Loucy (cell line): ENCODE data around the gene ARL14.

ENCODE experiments used
- H2AFZ ChIP-seq: fragments of 200-600 bp; sonication (generic); 2 replicates; pipeline ENCODE4 v1.6.0; 2016; ENCODE audit warnings: antibody characterized with exemption, mild to moderate bottlenecking, low read length, moderate library complexity
- H3F3A ChIP-seq: fragments of 200-600 bp; 2 replicates; pipeline ENCODE4 v1.6.0; 2016; ENCODE audit warnings: antibody characterized with exemption, low read depth, mild to moderate bottlenecking
- H3K27me3 ChIP-seq: fragments of 200-600 bp; sonication (generic); 2 replicates; pipeline ENCODE4 v1.6.1; 2014; ENCODE audit warnings: low read length, mild to moderate bottlenecking; ENCODE audit not compliant: insufficient read depth, poor library complexity, severe bottlenecking
- H3K36me3 ChIP-seq: fragments of 200-600 bp; sonication (generic); 2 replicates; pipeline ENCODE4 v1.6.1; 2016; ENCODE audit warnings: low read length; ENCODE audit not compliant: insufficient read depth
- H3K4me1 ChIP-seq: fragments of 200-600 bp; sonication (generic); 2 replicates; pipeline ENCODE4 v1.5.1; 2014; ENCODE audit warnings: low read length, mild to moderate bottlenecking; ENCODE audit not compliant: insufficient read depth, poor library complexity, severe bottlenecking
- H3K4me2 ChIP-seq: fragments of 200-600 bp; sonication (generic); 2 replicates; pipeline ENCODE4 v1.6.0; 2014; ENCODE audit warnings: antibody characterized with exemption, low read length, low read depth, mild to moderate bottlenecking; ENCODE audit not compliant: poor library complexity, severe bottlenecking
- H3K4me3 ChIP-seq: fragments of 200-600 bp; sonication (generic); 2 replicates; pipeline ENCODE4 v1.5.1; 2014; ENCODE audit warnings: low read length, mild to moderate bottlenecking, mixed read lengths; ENCODE audit not compliant: poor library complexity, severe bottlenecking
- H3K79me2 ChIP-seq: fragments of 200-600 bp; sonication (generic); 2 replicates; pipeline ENCODE4 v1.6.1; 2014; ENCODE audit warnings: low read length; ENCODE audit not compliant: insufficient read depth
- H3K9ac ChIP-seq: fragments of 200-600 bp; sonication (generic); 2 replicates; pipeline ENCODE4 v1.6.0; 2014; ENCODE audit warnings: mild to moderate bottlenecking, low read depth, low read length, moderate library complexity; ENCODE audit not compliant: poor library complexity, severe bottlenecking
- H3K9me2 ChIP-seq: fragments of 200-600 bp; sonication (generic); replicated peaks from 2 replicates; pipeline ENCODE4 v1.6.1; 2016; ENCODE audit warnings: low read depth, low read length, mixed read lengths
- H3K9me3 ChIP-seq: fragments of 200-600 bp; sonication (generic); 2 replicates; pipeline ENCODE4 v1.6.1; 2014; ENCODE audit warnings: mild to moderate bottlenecking, antibody characterized with exemption, low read length, low read depth; ENCODE audit not compliant: insufficient read depth
- H4K20me1 ChIP-seq: fragments of 200-600 bp; sonication (generic); 2 replicates; pipeline ENCODE4 v1.6.0; 2014; ENCODE audit warnings: antibody characterized with exemption, low read length, mild to moderate bottlenecking; ENCODE audit not compliant: insufficient read depth, poor library complexity, severe bottlenecking
- EZH2phosphoT487 ChIP-seq: fragments of 200-600 bp; IDR thresholded peaks from 2 replicates; pipeline ENCODE4 v1.6.1; 2018; ENCODE audit warnings: antibody characterized with exemption, mild to moderate bottlenecking, moderate library complexity, borderline replicate concordance
- TF ChIP-seq, protein P1 (sequence below): fragments of 200-600 bp; sonication (generic); conservative IDR thresholded peaks from 2 replicates; pipeline ENCODE4 v1.5.1; 2014; ENCODE audit warnings: mild to moderate bottlenecking, antibody characterized with exemption, low read length

Gene ARL14

DNA sequence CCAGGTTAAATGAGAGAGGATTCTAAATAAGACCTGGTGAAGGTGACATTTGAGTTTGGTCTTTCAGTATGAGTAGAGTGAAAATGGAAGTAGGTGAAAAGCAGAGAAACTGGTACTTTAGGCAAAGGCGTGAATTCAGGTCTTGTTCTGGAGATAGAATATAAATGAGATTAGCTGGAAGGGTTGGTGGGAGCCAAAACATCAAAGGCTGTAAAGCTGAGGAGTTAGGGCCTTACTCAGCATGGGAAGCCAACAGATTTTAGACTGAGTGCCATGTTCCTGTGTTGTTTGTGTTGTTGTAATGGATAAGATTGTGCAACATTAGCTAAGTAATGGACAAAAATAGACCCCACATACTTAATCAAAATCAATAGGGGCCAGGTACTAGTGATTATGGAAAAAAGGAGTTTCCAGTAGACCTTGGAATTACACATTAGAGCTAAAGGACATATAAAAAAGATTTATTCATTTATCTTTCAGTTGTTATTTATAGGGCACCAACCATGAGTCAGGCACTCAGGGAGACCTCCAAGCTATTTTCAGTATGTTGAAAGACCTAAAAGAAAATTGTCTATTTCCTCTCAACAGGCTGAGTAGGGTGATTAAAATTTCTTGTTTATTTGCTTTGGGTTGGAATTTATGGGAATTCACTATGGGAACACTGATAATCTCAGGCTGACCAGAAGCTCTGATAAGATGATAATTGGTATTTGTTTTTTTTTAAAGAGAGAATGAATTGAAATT, 20.8 kb downstream of the ARL14 start:
- no peaks in the 10 kb centered on the region for H3F3A ChIP-seq
- no peak overlapping the region for H3K4me3 ChIP-seq
- no peak overlapping the region for H3K4me2 ChIP-seq
- H3K36me3 ChIP-seq, result no peaks in the 10 kb centered on the region
- no peaks in the 10 kb centered on the region for H3K27me3 ChIP-seq
- TF ChIP-seq, protein P1, sequence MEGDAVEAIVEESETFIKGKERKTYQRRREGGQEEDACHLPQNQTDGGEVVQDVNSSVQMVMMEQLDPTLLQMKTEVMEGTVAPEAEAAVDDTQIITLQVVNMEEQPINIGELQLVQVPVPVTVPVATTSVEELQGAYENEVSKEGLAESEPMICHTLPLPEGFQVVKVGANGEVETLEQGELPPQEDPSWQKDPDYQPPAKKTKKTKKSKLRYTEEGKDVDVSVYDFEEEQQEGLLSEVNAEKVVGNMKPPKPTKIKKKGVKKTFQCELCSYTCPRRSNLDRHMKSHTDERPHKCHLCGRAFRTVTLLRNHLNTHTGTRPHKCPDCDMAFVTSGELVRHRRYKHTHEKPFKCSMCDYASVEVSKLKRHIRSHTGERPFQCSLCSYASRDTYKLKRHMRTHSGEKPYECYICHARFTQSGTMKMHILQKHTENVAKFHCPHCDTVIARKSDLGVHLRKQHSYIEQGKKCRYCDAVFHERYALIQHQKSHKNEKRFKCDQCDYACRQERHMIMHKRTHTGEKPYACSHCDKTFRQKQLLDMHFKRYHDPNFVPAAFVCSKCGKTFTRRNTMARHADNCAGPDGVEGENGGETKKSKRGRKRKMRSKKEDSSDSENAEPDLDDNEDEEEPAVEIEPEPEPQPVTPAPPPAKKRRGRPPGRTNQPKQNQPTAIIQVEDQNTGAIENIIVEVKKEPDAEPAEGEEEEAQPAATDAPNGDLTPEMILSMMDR, result no peak
- TF ChIP-seq EZH2phosphoT487, result no peak
- H3K9me2 ChIP-seq, result no peaks in the 10 kb centered on the region
- no peaks in the 10 kb centered on the region for H3K4me1 ChIP-seq
- H3K9me3 ChIP-seq, result no peaks in the 10 kb centered on the region
- no peak overlapping the region for H2AFZ ChIP-seq
- H3K9ac ChIP-seq, result no peak overlapping the region
- H3K79me2 ChIP-seq, result no peaks in the 10 kb centered on the region
- no peaks in the 10 kb centered on the region for H4K20me1 ChIP-seq

DNA sequence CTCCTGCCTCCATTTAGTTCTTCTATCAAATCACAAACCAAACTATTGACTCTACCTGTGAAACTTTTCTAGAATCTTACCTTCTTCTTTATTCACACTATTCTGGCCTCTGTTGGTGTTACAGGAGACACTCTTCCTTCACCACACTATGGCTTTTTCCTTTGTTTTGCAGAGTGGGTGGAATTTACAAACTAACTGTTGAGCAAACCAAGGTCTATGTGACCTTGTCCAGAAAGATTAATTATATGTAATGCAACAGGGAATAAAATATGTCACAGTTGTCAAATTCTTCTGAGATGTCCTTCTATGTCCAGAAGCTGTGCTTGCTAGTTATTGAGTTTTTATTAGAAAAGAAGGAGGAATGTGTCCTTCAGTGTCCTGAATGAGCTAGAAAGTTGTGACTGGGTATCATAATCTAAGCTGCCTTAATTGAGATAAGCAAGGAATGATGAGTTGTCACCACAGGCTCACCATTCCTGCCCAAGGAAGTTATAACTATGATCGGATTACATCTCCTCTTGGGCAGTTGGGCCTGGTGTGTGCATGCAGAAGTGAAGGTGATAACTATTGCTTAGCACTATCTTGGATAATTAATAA, 21.7 kb downstream of the ARL14 start:
- Histone ChIP-seq H3K79me2 (no peaks in the 10 kb centered on the region), H2AFZ (no peak overlapping the region), H4K20me1 (no peaks in the 10 kb centered on the region), H3K4me2 (no peak overlapping the region), H3F3A (no peaks in the 10 kb centered on the region), H3K4me1 (no peaks in the 10 kb centered on the region), H3K9me2 (no peaks in the 10 kb centered on the region), H3K36me3 (no peaks in the 10 kb centered on the region), H3K9ac (no peak overlapping the region), H3K27me3 (no peaks in the 10 kb centered on the region), H3K9me3 (no peaks in the 10 kb centered on the region), H3K4me3 (no peak overlapping the region)
- TF ChIP-seq, protein P1, result no peak
- TF ChIP-seq EZH2phosphoT487, result no peak

GRCh38 chr3:160701490-160701889, 24.5 kb downstream of the ARL14 start:
- Histone ChIP-seq H3K4me3 (no peak overlapping the region), H3K79me2 (no peaks in the 10 kb centered on the region), H3K9ac (no peak overlapping the region), H3K9me3 (no peaks in the 10 kb centered on the region), H3K36me3 (no peaks in the 10 kb centered on the region), H3K27me3 (no peaks in the 10 kb centered on the region), H3K4me2 (no peak overlapping the region), H3F3A (no peaks in the 10 kb centered on the region), H4K20me1 (no peaks in the 10 kb centered on the region), H2AFZ (no peak overlapping the region), H3K9me2 (no peaks in the 10 kb centered on the region), H3K4me1 (no peaks in the 10 kb centered on the region)
- no peak for TF ChIP-seq EZH2phosphoT487
- TF ChIP-seq, protein P1, result no peak
